IPS-NIHi11 (cell line): ENCODE results near the gene NALF2.

ENCODE experiments used
- DNase-seq: peaks from one replicate; pipeline ENCODE4 v3.0.0; 2012; ENCODE audit warnings: mixed read lengths, low spot score

NALF2 gene

GRCh38 chrX:69530306-69530705 is 26.2 kb downstream of the NALF2 start:
- DNase-seq = no peak

- DNase-seq = no peak
These were observed 27.1 kb downstream of the NALF2 start for GRCh38 chrX:69531031-69531755.

- DNase-seq = no peak
These were observed 31.5 kb downstream of the NALF2 start for GRCh38 chrX:69535661-69536060.

GRCh38 chrX:69538321-69538876 is 34.3 kb downstream of the NALF2 start:
- peak; percentile 87 for DNase-seq

GRCh38 chrX:69539437-69539836 is 35.3 kb downstream of the NALF2 start:
- no peak for DNase-seq

- no peak for DNase-seq
These were observed 37.8 kb downstream of the NALF2 start for GRCh38 chrX:69541956-69542355.

GRCh38 chrX:69543572-69543971 is 39.4 kb downstream of the NALF2 start:
- no peak for DNase-seq

GRCh38 chrX:69546417-69546816 is 42.3 kb downstream of the NALF2 start:
- DNase-seq = no peak

GRCh38 chrX:69546978-69547377 is 42.9 kb downstream of the NALF2 start:
- no peak for DNase-seq

- DNase-seq = no peak
These were observed 47.4 kb downstream of the NALF2 start for GRCh38 chrX:69551421-69552009.

GRCh38 chrX:69552512-69552911 is 48.4 kb downstream of the NALF2 start:
- DNase-seq = no peak
